Prostate gland (tissue), 2 donors: ENCODE measurements around the gene SLC25A38. TPM values are rescaled to one million over a fixed set of nuclear protein-coding genes. Genes with fewer than 3 reads are reported as not detected.

Source experiments
- DNase-seq: peaks from one replicate; pipeline ENCODE4 v3.0.0-alpha.2; 2019; ENCODE audit warnings: low spot score
- H3K27ac ChIP-seq, 2 donors: fragments of 200-600 bp; sonication (generic); 2 replicates each; pipeline ENCODE4 v1.5.1; 2017 to 2019
- H3K27me3 ChIP-seq: fragments of 200-600 bp; sonication (generic); replicated peaks from 2 replicates; pipeline ENCODE4 v1.5.1; 2019; ENCODE audit not compliant: insufficient read depth
- H3K36me3 ChIP-seq, 2 donors: fragments of 200-600 bp; sonication (generic); 1 replicate in 1 of 2; 2 replicates in 1 of 2; pipeline versions ENCODE4 v1.5.1 to v1.8.1; 2017 to 2019
- H3K4me1 ChIP-seq: fragments of 200-600 bp; sonication (generic); replicated peaks from 2 replicates; pipeline ENCODE4 v1.5.1; 2019
- H3K4me3 ChIP-seq, 2 donors: fragments of 200-600 bp; sonication (generic); 2 replicates each; pipeline ENCODE4 v1.5.1; 2017 to 2019
- H3K9me3 ChIP-seq: fragments of 200-600 bp; sonication (generic); 2 replicates; pipeline ENCODE4 v1.5.1; 2017
- POLR2A ChIP-seq: fragments of 450-650 bp; IDR thresholded peaks from one replicate; pipeline ENCODE4 v1.6.1; 2016; ENCODE audit warnings: antibody characterized with exemption, mild to moderate bottlenecking
- POLR2AphosphoS5 ChIP-seq: sonication (generic); formaldehyde crosslinking; IDR thresholded peaks from one replicate; pipeline ENCODE4 v1.6.1; 2017; ENCODE audit warnings: antibody characterized with exemption
- WGBS: methylation state at CpG from one replicate; pipeline ENCODE4 v1.1.5; 2018; 5-methylcytosine and 5-hydroxymethylcytosine counted together
- intact Hi-C: fragments of 100-400 bp; cut with DNase I; formaldehyde crosslinking; loops from one replicate; pipeline ENCODE4 v1.14.2; 2022
- total RNA-seq, 2 donors: library from RNA; depleted of rRNA; stranded (reverse); fragments of >200 nt; gene quantifications; one replicate each; pipeline ENCODE4 v1.1.0, GENCODE V29; 2016
- TF ChIP-seq, protein P1 (sequence below), 4 experiments: fragments of 200-600 bp in 2 of 4; fragments of 450-650 bp in 2 of 4; sonication (generic) in 2 of 4; IDR thresholded peaks; 1 replicate in 3 of 4; 2 replicates in 1 of 4; pipeline ENCODE4 v1.5.1; 2016 to 2019; ENCODE audit warnings: antibody characterized with exemption in 4 of 4, mild to moderate bottlenecking in 2 of 4, moderate library complexity in 2 of 4

The SLC25A38 gene
- total RNA-seq, 2 donors from 2014 or later: 36.7 to 72.4 TPM

DNA sequence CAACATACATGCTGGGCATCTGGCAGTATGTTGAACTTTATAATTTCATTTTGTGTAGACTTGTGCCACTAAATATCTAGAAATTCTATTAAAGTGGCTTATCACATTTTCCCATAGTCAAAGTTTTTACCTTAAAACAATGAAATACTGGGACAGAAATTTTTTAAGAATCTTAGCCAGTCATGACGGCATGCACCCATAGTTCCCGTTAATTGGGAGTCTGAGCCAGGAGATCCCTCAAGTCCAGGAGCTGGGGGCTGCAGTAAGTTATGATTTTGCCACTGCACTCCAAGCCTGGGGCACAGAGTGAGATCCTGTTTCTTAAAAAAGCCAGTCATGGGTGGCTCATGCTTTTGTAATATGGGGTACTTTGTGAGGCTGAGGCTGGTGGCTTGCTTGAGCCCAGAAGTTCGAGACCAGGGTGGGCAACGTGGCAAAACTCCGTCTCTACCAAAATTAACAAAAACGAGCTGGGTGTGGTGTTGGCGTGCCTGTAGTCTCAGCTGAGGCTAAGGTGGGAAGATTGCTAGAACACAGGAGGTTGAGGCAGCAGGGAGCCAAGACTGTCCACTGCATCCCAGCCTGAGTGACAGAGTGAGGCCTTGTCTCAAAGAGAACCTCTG is 26.5 kb downstream of the SLC25A38 start:
- intact Hi-C loops: loop anchor here (5.0 to 10.0 kb wide), 2 partner anchors 305 to 898 kb away; partner anchors contain the start of genes EIF1B, GORASP1 and TTC21A
- H3K9me3 ChIP-seq: no peaks in the 10 kb centered on the region
- WGBS: 65% methylated on average over 7 of the region's 7 CpGs
- H3K4me1 ChIP-seq: no peaks in the 10 kb centered on the region
- TF ChIP-seq POLR2AphosphoS5: no peak
- TF ChIP-seq, protein P1, sequence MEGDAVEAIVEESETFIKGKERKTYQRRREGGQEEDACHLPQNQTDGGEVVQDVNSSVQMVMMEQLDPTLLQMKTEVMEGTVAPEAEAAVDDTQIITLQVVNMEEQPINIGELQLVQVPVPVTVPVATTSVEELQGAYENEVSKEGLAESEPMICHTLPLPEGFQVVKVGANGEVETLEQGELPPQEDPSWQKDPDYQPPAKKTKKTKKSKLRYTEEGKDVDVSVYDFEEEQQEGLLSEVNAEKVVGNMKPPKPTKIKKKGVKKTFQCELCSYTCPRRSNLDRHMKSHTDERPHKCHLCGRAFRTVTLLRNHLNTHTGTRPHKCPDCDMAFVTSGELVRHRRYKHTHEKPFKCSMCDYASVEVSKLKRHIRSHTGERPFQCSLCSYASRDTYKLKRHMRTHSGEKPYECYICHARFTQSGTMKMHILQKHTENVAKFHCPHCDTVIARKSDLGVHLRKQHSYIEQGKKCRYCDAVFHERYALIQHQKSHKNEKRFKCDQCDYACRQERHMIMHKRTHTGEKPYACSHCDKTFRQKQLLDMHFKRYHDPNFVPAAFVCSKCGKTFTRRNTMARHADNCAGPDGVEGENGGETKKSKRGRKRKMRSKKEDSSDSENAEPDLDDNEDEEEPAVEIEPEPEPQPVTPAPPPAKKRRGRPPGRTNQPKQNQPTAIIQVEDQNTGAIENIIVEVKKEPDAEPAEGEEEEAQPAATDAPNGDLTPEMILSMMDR (IDR thresholded peaks at IDR 0.05): no peak
- no peak for TF ChIP-seq POLR2A
- H3K36me3 ChIP-seq: peaks cover 0 to 8% of the 10 kb centered on the region in 2 donors
- no peak overlapping the region for H3K4me3 ChIP-seq
- H3K27ac ChIP-seq: no peak overlapping the region
- H3K27me3 ChIP-seq: no peaks in the 10 kb centered on the region
- no peak for DNase-seq

GRCh38 chr3:39410893-39411292 is 27.7 kb downstream of the SLC25A38 start:
- Histone ChIP-seq H3K36me3 (peaks cover 0 to 8% of the 10 kb centered on the region in 2 donors), H3K9me3 (no peaks in the 10 kb centered on the region), H3K27ac (no peak overlapping the region), H3K4me3 (no peak overlapping the region), H3K4me1 (no peaks in the 10 kb centered on the region), H3K27me3 (no peaks in the 10 kb centered on the region)
- no peak for DNase-seq
- 95% methylated on average over 7 of the region's 7 CpGs for WGBS
- TF ChIP-seq POLR2A (no peak), POLR2AphosphoS5 (no peak)
- TF ChIP-seq, protein P1 (IDR thresholded peaks at IDR 0.05): no peak
- intact Hi-C loops: no loop called here

GRCh38 chr3:39412668-39413260 is 29.6 kb downstream of the SLC25A38 start:
- TF ChIP-seq, protein P1 (IDR thresholded peaks at IDR 0.05): no peak
- TF ChIP-seq POLR2AphosphoS5: no peak
- no peaks in the 10 kb centered on the region for H3K9me3 ChIP-seq
- no peaks in the 10 kb centered on the region for H3K4me1 ChIP-seq
- H3K4me3 ChIP-seq: no peak overlapping the region
- 83% methylated on average over 9 of the region's 9 CpGs for WGBS
- DNase-seq: no peak
- H3K36me3 ChIP-seq: peaks cover 0 to 8% of the 10 kb centered on the region in 2 donors
- no peak overlapping the region for H3K27ac ChIP-seq
- H3K27me3 ChIP-seq: no peaks in the 10 kb centered on the region
- intact Hi-C loops: no loop called here

- Histone ChIP-seq H3K4me3 (no peak overlapping the region), H3K36me3 (peaks cover 0 to 8% of the 10 kb centered on the region in 2 donors), H3K27ac (no peak overlapping the region), H3K9me3 (no peaks in the 10 kb centered on the region), H3K4me1 (no peaks in the 10 kb centered on the region), H3K27me3 (no peaks in the 10 kb centered on the region)
- intact Hi-C loops: no loop called here
- 71% methylated on average over 6 of the region's 6 CpGs for WGBS
- TF ChIP-seq, protein P1 (IDR thresholded peaks at IDR 0.05): no peak
- TF ChIP-seq POLR2AphosphoS5 (no peak), POLR2A (no peak)
- DNase-seq: no peak
Measured at GRCh38 chr3:39413691-39414420, 30.7 kb downstream of the SLC25A38 start.
